C4-2B (cell line): ENCODE results near the gene IL1RAPL2.

Source experiments
- ZFX ChIP-seq: fragments of 450-650 bp; IDR thresholded peaks from 2 replicates; pipeline ENCODE4 v1.6.1; 2017
- TF ChIP-seq, protein P1 (sequence below): fragments of 450-650 bp; conservative IDR thresholded peaks from 2 replicates; pipeline ENCODE4 v1.5.1; 2017; ENCODE audit warnings: mild to moderate bottlenecking

DNA sequence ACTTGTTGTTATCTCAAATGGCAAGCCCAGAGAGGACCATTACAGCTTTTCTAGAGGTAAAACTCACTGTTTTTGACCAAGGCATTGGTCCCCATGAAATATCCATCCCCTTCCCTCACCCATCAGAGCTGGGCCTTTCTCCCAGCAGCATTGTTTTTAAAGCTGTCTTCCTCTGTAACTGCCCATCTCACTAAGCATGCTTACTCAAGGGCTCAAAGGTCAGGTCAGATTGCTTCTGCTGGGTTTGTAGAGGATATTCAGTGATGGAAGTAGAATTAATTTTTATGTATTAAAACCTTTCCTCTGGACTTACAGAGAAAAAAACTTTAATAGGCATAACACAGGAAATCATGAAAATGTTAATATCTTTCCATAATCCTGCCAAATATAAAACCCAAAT lies 643.4 kb downstream of the IL1RAPL2 start:
- TF ChIP-seq, protein P1, sequence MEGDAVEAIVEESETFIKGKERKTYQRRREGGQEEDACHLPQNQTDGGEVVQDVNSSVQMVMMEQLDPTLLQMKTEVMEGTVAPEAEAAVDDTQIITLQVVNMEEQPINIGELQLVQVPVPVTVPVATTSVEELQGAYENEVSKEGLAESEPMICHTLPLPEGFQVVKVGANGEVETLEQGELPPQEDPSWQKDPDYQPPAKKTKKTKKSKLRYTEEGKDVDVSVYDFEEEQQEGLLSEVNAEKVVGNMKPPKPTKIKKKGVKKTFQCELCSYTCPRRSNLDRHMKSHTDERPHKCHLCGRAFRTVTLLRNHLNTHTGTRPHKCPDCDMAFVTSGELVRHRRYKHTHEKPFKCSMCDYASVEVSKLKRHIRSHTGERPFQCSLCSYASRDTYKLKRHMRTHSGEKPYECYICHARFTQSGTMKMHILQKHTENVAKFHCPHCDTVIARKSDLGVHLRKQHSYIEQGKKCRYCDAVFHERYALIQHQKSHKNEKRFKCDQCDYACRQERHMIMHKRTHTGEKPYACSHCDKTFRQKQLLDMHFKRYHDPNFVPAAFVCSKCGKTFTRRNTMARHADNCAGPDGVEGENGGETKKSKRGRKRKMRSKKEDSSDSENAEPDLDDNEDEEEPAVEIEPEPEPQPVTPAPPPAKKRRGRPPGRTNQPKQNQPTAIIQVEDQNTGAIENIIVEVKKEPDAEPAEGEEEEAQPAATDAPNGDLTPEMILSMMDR: no peak
- no peak for TF ChIP-seq ZFX
